RWPE1 (cell line): Measurements from ENCODE around the gene PKHD1.
"Not testable (repeated sequence)": the region's sequence is repeated elsewhere in the genome, so short reads cannot be mapped to it uniquely, and the experiment has no call there.

Experiments
- CTCF ChIA-PET: fragments of 350-600 bp; sonication (Branson Sonifier 250); formaldehyde crosslinking; extraction: SDS; loops from one replicate; lab custom pipeline; 2021; lab: Yijun Ruan, JAX
- POLR2A ChIA-PET: fragments of 400-600 bp; formaldehyde crosslinking; extraction: SDS; loops from one replicate; lab custom pipeline; 2020; ENCODE audit warnings: antibody characterized with exemption; ENCODE audit not compliant: low non-redundant PET; lab: Yijun Ruan, JAX
- DNase-seq: peaks from one replicate; pipeline ENCODE4 v3.0.0; 2012; ENCODE audit warnings: low spot score
- H3K27ac ChIP-seq: fragments of 450-650 bp; 2 replicates; pipeline ENCODE4 v1.5.1; 2017
- TF ChIP-seq, protein P1 (sequence below): fragments of 450-650 bp; conservative IDR thresholded peaks from 2 replicates; pipeline ENCODE4 v1.5.1; 2017; ENCODE audit warnings: low read depth, mild to moderate bottlenecking

PKHD1 gene

DNA sequence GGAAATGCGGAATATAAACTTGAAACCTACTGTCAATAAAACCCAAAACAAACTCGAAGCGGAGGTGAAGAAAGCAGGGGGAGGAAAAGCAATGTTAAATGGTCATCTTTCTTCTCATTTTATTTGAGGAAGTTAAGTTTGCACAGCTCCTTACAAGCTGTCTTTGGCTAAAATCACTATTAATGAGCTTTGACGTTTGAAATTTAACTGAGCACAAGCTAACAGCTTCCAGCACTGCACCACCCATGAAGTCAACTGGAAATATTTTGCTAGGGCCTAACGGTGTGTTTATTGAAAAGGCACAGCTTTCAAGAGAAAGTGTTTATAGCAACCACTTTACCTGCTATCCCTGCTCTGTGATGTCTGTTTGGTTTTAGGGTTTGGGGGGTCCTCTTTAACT, 103.8 kb downstream of the PKHD1 start:
- ChIA-PET POLR2A (no interaction called here), CTCF (no interaction called here)
- no peak for DNase-seq
- TF ChIP-seq, protein P1, sequence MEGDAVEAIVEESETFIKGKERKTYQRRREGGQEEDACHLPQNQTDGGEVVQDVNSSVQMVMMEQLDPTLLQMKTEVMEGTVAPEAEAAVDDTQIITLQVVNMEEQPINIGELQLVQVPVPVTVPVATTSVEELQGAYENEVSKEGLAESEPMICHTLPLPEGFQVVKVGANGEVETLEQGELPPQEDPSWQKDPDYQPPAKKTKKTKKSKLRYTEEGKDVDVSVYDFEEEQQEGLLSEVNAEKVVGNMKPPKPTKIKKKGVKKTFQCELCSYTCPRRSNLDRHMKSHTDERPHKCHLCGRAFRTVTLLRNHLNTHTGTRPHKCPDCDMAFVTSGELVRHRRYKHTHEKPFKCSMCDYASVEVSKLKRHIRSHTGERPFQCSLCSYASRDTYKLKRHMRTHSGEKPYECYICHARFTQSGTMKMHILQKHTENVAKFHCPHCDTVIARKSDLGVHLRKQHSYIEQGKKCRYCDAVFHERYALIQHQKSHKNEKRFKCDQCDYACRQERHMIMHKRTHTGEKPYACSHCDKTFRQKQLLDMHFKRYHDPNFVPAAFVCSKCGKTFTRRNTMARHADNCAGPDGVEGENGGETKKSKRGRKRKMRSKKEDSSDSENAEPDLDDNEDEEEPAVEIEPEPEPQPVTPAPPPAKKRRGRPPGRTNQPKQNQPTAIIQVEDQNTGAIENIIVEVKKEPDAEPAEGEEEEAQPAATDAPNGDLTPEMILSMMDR = no peak
- H3K27ac ChIP-seq = no peak overlapping the region

DNA sequence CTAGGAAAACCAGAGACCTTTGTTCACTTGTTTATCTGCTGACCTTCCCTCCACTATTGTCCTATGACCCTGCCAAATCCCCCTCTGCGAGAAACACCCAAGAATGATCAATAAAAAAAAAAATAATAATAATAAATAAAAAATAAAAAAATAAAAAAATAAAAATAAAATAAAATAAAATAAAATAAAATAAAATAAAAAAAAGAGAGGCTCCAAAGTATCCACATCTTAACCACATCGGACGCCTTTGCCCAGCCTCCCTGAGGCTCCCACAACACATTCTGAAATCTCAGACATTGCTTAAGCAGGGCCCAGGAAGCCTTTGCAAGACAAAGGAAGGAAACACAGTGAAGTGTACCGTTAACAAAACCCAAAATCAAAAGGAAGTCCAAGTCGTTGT, 104.7 kb downstream of the PKHD1 start:
- H3K27ac ChIP-seq, DNase-seq, POLR2A ChIA-PET, CTCF ChIA-PET: not testable (repeated sequence)

DNA sequence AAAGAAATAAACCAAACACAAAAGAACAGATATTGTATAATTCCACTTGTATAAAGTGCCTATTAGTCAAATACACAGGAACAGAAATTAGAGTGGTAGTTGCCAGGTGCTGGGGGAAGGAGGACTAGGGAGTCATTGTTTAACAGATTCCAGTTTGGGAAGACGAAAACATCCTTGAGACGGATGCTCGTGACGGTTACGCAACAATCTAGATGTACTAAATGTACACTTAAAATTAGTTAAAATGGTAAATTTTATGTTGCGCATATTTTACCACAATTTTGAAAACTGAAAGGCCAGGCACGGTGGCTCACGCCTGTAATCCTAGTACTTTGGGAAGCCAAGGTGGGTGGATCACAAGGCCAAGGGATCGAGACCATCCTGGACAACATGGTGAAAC, 111.0 kb downstream of the PKHD1 start:
- TF ChIP-seq, protein P1 = no peak
- ChIA-PET CTCF (no interaction called here), POLR2A (no interaction called here)
- DNase-seq = no peak
- H3K27ac ChIP-seq = no peak overlapping the region

DNA sequence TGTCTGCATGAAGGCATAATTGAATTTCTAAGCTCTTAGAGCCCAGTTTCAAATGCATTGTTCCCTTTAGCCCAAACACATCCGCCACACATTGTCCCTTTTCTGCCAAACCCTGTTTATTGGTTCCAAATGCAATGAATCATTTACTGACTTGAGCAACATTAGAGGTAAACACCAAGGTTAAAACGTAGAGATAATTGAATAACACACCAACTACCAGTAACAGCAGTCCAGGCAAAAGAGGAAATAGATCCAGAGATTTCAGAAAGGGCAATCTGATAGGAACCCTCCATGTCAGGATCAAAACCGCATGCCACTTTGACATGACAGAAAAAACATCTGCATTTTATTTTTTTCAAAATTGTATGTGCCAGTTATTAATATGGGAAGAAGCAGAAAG, 114.8 kb downstream of the PKHD1 start:
- ChIA-PET CTCF (no interaction called here), POLR2A (no interaction called here)
- TF ChIP-seq, protein P1 = no peak
- H3K27ac ChIP-seq = no peak overlapping the region
- no peak for DNase-seq

DNA sequence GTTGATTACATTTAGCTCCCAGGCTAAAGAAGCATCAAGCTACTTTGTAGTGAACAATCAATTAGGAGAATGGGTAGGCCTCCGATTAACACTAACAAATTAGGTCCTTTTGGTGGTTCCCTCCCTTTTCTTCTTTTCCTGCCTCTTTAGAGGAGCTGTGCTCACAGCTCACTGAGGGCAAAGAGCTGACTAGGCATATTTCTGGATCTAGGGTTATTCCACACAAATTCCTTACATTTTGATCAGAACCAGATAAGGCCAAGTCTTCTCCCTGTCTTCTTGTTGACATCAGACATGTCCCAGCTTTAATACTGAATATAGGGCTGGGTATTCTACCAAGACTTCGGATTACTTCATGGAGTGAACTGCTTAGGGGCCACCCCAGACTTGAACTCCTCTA, 119.1 kb downstream of the PKHD1 start:
- TF ChIP-seq, protein P1 = no peak
- DNase-seq = no peak
- POLR2A ChIA-PET = no interaction called here
- CTCF ChIA-PET = interaction anchor here (1.3 kb wide), 1 partner anchor 9 kb away, joined by 6 read pairs; no protein-coding TSS in a partner anchor
- no peak overlapping the region for H3K27ac ChIP-seq

DNA sequence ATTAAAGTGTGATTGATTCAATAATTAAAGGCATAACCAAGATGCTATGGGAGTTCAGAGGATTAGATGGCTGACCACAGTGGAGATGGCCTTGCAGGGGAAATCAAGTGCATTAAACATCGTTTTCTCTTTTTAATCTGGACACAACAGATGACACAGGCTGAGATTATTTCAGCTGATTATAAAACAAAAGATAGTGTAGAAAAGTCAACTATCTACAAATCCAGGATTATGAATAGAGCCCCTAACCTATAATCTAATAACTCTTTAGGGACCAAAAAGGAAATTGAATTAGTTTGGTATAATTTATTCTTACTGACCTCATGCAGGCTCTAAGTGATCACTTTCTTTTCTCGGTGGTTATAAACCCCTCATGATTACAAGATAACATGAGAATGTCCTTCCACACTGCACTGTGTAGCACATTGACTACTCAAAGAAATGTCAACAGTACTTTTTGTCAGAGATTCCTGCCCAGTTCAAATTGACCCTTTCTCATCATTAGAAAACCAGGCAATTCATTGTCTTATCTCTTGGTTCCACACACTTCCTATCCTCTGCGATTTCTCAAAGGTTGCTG, 122.1 kb downstream of the PKHD1 start:
- CTCF ChIA-PET = interaction anchor here (0.6 kb wide), 1 partner anchor 29 kb away, joined by 3 read pairs; no protein-coding TSS in a partner anchor
- no peak for DNase-seq
- TF ChIP-seq, protein P1 = no peak
- POLR2A ChIA-PET = no interaction called here
- no peak overlapping the region for H3K27ac ChIP-seq

DNA sequence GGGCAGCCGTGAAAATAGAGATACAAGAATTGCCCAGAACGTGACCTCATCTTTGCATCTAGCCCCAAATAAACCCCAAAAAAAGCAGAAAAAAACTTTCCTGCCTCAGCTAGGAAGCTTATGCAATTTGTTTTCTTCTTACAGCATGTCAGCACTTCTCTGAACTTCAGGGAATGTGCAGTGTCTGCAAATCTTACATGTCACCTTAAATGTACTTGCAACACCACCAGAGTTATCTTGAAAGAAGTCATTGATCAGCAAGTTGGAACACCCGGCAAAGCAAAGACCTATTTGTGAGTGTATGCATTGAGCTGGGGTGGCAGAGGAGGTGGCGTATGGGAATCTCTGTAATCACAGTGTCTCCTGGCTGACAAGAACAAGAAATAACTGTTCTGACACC, 123.4 kb downstream of the PKHD1 start:
- ChIA-PET CTCF (interaction anchor here (0.6 kb wide), 1 partner anchor 664 kb away, joined by 4 read pairs; no protein-coding TSS in a partner anchor), POLR2A (no interaction called here)
- TF ChIP-seq, protein P1 = no peak
- H3K27ac ChIP-seq = no peak overlapping the region
- DNase-seq = no peak
